Fibroblast of mammary gland (primary cell): Measurements from ENCODE around the gene RBPJ.
A peak's percentile ranks its signal among the peaks of the same experiment; 100 is the strongest.

Experiments
- DNase-seq: peaks from one replicate; pipeline ENCODE4 v3.0.0-alpha.2; 2010; ENCODE audit warnings: low read depth
- H3K4me3 ChIP-seq: 2 replicates; pipeline ENCODE4 v1.5.1; 2011; ENCODE audit warnings: low read depth, mild to moderate bottlenecking, low read length, moderate library complexity; ENCODE audit not compliant: control insufficient read depth
- CTCF ChIP-seq: conservative IDR thresholded peaks from 2 replicates; pipeline ENCODE4 v1.5.1; 2011; ENCODE audit warnings: low read depth, low read length, inconsistent platforms; ENCODE audit not compliant: control insufficient read depth, insufficient read depth

Gene RBPJ

GRCh38 chr4:26334366-26334765 lies 13.6 kb downstream of the RBPJ start:
- no peak for DNase-seq
- TF ChIP-seq CTCF: no peak
- H3K4me3 ChIP-seq: no peak overlapping the region

GRCh38 chr4:26337612-26338011 lies 16.8 kb downstream of the RBPJ start:
- no peak for DNase-seq
- no peak for TF ChIP-seq CTCF
- no peak overlapping the region for H3K4me3 ChIP-seq

- peak; percentile 94 for DNase-seq
- no peak overlapping the region for H3K4me3 ChIP-seq
- TF ChIP-seq CTCF: no peak
Measured at GRCh38 chr4:26342328-26343037, 21.7 kb downstream of the RBPJ start.

- no peak overlapping the region for H3K4me3 ChIP-seq
- no peak for TF ChIP-seq CTCF
- DNase-seq: peak; percentile 32
Measured at GRCh38 chr4:26343038-26343398, 22.2 kb downstream of the RBPJ start.

- no peak for TF ChIP-seq CTCF
- no peak overlapping the region for H3K4me3 ChIP-seq
- DNase-seq: no peak
Measured at GRCh38 chr4:26344901-26345564, 24.2 kb downstream of the RBPJ start.

GRCh38 chr4:26345565-26345938 lies 24.7 kb downstream of the RBPJ start:
- no peak overlapping the region for H3K4me3 ChIP-seq
- DNase-seq: no peak
- no peak for TF ChIP-seq CTCF
